ENCODE results near the gene APBA2. TPM values are rescaled to one million over a fixed set of nuclear protein-coding genes. Genes with fewer than 3 reads are reported as not detected.

The APBA2 gene
- total RNA-seq, 4 donors from 2014 or later, result 5.4 to 15.3 (median 10.4) TPM

DNA sequence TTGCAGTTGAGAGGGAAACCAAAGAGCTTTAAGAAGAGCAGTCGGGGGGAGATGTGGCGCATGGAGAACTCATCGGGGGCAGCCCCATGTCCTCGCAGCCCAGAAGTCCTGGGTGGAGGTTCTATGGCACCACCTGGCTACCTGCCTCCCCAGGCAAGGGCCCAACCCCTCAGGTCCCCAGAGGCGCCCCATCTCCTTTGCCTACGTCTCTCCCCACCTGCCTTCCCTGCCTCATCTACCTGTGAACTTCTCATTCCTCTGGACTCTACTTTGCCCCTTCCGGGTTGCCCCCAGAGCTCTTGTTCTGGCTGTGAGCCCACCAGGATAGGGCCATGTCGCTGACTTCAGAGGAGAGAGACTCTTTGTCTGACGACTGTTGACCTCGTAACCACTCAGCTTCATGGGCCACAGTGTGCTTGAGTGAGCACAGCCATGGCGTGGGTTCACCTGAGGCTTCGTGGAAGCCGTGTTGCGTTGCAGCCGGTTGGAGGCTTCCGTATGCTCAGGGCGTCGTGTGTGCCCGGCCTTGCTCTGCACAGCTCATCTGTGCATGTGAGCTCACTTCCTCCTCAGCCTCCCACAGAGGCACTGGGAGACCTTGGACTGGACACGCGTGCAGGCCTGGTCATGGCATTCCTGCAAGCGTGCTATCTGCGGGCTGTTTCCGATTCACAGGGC, 13.4 kb downstream of the APBA2 start:
- Histone ChIP-seq H3K4me3 (no peak overlapping the region), H3K4me1 (peaks cover 0 to 6% (median 0%) of the 10 kb centered on the region in 4 donors), H3K9me3 (no peaks in the 10 kb centered on the region), H3K36me3 (no peaks in the 10 kb centered on the region), H3K27me3 (no peaks in the 10 kb centered on the region), H3K27ac (replicated peaks in 1 of 4) (no peak overlapping the region)
- intact Hi-C loops (cut with DNase I), result no loop called here
- no peak for DNase-seq (ENCODE audit: extremely low spot score)
- WGBS, result 90% methylated on average over 14 of the region's 24 CpGs
- TF ChIP-seq POLR2A (IDR thresholded peaks at IDR 0.05; ENCODE audit: low read depth), result no peak
- no peak for TF ChIP-seq EP300 (IDR thresholded peaks at IDR 0.05)
- TF ChIP-seq, protein P1, sequence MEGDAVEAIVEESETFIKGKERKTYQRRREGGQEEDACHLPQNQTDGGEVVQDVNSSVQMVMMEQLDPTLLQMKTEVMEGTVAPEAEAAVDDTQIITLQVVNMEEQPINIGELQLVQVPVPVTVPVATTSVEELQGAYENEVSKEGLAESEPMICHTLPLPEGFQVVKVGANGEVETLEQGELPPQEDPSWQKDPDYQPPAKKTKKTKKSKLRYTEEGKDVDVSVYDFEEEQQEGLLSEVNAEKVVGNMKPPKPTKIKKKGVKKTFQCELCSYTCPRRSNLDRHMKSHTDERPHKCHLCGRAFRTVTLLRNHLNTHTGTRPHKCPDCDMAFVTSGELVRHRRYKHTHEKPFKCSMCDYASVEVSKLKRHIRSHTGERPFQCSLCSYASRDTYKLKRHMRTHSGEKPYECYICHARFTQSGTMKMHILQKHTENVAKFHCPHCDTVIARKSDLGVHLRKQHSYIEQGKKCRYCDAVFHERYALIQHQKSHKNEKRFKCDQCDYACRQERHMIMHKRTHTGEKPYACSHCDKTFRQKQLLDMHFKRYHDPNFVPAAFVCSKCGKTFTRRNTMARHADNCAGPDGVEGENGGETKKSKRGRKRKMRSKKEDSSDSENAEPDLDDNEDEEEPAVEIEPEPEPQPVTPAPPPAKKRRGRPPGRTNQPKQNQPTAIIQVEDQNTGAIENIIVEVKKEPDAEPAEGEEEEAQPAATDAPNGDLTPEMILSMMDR (IDR thresholded peaks at IDR 0.05), result no peak
- no peak for TF ChIP-seq POLR2AphosphoS5 (IDR thresholded peaks at IDR 0.05)

DNA sequence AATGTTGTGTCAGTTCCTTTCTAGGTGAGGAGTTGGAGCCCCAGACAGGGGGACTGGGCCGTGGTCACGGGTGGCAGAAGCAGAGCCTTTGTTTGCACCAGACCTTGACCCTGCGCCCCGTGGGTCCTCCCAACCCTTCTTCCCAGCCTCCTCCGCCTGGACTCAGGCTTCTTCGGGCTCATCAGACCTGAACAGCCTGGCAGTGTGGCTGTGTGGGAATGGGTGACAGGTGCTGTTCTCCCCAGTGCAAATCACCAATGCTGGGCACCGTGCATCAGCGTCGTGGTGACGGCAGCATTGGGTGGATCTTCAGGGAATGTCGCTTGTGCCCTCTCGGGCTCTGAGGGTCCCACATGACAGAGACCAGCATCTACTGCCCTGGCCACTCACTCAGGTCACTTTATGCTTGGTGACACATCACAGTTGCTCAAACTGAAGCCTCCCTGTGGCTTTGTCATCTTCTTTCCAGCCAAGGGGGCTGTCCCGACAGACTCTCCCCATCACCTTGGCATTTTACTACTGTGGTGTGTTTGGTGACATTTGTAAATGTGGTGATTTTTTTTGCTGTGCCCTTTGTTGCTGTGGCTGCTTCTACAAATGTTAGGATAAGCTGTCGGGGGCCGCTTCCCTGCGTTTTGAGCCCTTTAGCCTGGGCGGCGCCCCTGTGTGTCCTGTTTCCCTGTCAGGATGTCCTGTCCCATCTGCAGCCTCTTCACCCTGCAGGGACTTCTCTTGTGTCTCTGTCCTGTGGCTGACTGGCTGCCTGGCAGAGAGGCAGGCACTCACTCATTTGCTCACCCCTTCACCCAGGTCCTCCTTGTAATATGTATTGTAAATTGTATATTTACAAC, 14.5 kb downstream of the APBA2 start:
- 90% methylated on average over 18 of the region's 18 CpGs for WGBS
- H3K27me3 ChIP-seq, result no peaks in the 10 kb centered on the region
- H3K4me1 ChIP-seq, result peaks cover 0 to 6% (median 0%) of the 10 kb centered on the region in 4 donors
- DNase-seq (ENCODE audit: extremely low spot score), result no peak
- no peak for TF ChIP-seq POLR2AphosphoS5 (IDR thresholded peaks at IDR 0.05)
- no peak for TF ChIP-seq POLR2A (IDR thresholded peaks at IDR 0.05; ENCODE audit: low read depth)
- no peak for TF ChIP-seq EP300 (IDR thresholded peaks at IDR 0.05)
- TF ChIP-seq, protein P1 (IDR thresholded peaks at IDR 0.05), result no peak
- intact Hi-C loops (cut with DNase I), result no loop called here
- H3K36me3 ChIP-seq, result no peaks in the 10 kb centered on the region
- H3K4me3 ChIP-seq, result no peak overlapping the region
- H3K9me3 ChIP-seq, result no peaks in the 10 kb centered on the region
- H3K27ac ChIP-seq (replicated peaks in 1 of 4), result no peak overlapping the region

DNA sequence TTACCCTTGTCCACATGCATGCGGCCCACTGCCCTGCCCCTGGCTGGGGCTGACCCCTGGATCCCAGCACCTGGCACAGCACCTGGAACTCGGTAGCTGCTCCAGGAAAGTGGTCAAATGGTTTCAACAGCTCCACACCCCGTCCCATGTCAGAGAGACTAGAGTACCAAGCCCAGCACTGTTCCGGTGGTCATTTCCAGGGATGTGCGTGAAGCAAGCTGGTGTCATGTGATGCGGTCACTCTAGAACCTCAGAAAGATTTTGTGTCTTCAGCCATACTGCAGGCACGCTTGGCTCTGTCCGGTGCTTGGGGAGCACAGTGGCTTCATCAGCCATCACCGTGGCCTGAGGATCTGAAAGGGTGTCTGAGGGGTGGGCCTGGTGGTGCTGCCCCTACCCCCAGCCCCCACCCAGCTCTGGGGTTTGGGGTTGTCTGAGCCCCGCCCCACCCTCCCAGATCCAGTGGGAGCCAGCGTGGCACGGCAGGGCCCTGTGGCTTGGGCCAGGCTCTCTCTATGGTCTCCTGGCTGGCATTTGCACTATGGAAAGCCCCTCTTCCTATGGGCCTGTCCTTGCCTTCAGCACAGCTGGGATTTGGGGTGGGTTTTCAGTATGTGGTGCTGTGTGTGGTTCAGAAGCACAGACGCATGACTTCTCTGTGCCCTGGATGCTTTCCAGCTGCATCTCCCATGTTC, 15.3 kb downstream of the APBA2 start:
- no peak for TF ChIP-seq POLR2AphosphoS5 (IDR thresholded peaks at IDR 0.05)
- H3K4me3 ChIP-seq, result no peak overlapping the region
- peaks cover 0 to 6% (median 0%) of the 10 kb centered on the region in 4 donors for H3K4me1 ChIP-seq
- no peak overlapping the region for H3K27ac ChIP-seq (replicated peaks in 1 of 4)
- WGBS, result 93% methylated on average over 4 of the region's 13 CpGs
- H3K36me3 ChIP-seq, result no peaks in the 10 kb centered on the region
- no peaks in the 10 kb centered on the region for H3K9me3 ChIP-seq
- H3K27me3 ChIP-seq, result no peaks in the 10 kb centered on the region
- intact Hi-C loops (cut with DNase I), result no loop called here
- no peak for DNase-seq (ENCODE audit: extremely low spot score)

DNA sequence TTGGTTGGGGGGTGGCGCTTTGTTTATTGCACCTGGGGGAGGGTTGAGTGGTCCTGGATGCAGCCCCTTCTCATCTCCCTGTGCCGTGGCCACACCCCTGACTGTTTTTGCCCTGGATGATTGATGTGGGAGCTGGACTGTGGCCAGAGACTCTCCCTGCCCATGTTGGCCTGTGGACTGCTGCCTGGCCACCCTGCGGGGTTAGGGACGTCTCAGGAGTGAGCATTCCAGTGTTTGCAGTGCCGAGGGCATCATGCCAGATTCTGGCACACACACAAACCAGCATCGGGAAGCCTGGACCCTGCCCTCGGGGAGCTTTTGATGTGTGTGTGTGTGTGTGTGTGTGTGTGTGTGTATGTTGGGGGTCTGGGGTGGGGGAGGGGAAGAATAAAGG, 15.8 kb downstream of the APBA2 start:
- intact Hi-C loops (cut with DNase I), result no loop called here
- DNase-seq (ENCODE audit: extremely low spot score), result no peak
- H3K4me3 ChIP-seq, result no peak overlapping the region
- H3K9me3 ChIP-seq, result no peaks in the 10 kb centered on the region
- TF ChIP-seq POLR2A (IDR thresholded peaks at IDR 0.05; ENCODE audit: low read depth), result no peak
- TF ChIP-seq EP300 (IDR thresholded peaks at IDR 0.05), result no peak
- no peak for TF ChIP-seq POLR2AphosphoS5 (IDR thresholded peaks at IDR 0.05)
- TF ChIP-seq, protein P1 (IDR thresholded peaks at IDR 0.05), result no peak
- WGBS, result 62% methylated on average over 7 of the region's 7 CpGs
- H3K4me1 ChIP-seq, result peaks cover 0 to 6% (median 0%) of the 10 kb centered on the region in 4 donors
- H3K27me3 ChIP-seq, result no peaks in the 10 kb centered on the region
- H3K36me3 ChIP-seq, result no peaks in the 10 kb centered on the region
- no peak overlapping the region for H3K27ac ChIP-seq (replicated peaks in 1 of 4)
